H1 (cell line): Measurements from ENCODE around the gene CDIPT.

ENCODE experiments used
- CBX5 ChIP-seq: fragments of 300-800, 300-1000 bp; sonication (generic); IDR thresholded peaks from 2 replicates; pipeline ENCODE4 v1.7.1; 2016; ENCODE audit warnings: antibody characterized with exemption, low read length, low read depth
- CREB1 ChIP-seq: IDR thresholded peaks from 2 replicates; pipeline ENCODE4 v1.6.1; 2012; ENCODE audit warnings: inconsistent platforms
- CTCF ChIP-seq, 3 experiments: IDR thresholded peaks; 1 replicate in 2 of 3; 2 replicates in 1 of 3; pipeline versions ENCODE4 v1.5.1 to v1.6.1; 2011; ENCODE audit warnings: low read length in 3 of 3, mild to moderate bottlenecking in 3 of 3, inconsistent platforms in 2 of 3, low read depth in 1 of 3, moderate library complexity in 1 of 3; ENCODE audit not compliant: insufficient read depth in 1 of 3; ENCODE audit errors: control extremely low read depth in 1 of 3
- EP300 ChIP-seq, 2 experiments: IDR thresholded peaks; 1 replicate in 1 of 2; 2 replicates in 1 of 2; pipeline ENCODE4 v1.6.1; 2011 to 2012; ENCODE audit warnings: low read depth in 2 of 2, low read length in 2 of 2, mild to moderate bottlenecking in 2 of 2, borderline replicate concordance in 1 of 2, inconsistent platforms in 1 of 2, moderate library complexity in 1 of 2
- GABPA ChIP-seq: IDR thresholded peaks from 2 replicates; pipeline ENCODE4 v1.6.1; 2011; ENCODE audit warnings: mild to moderate bottlenecking, low read length, moderate library complexity, borderline replicate concordance; ENCODE audit not compliant: insufficient read depth
- MAX ChIP-seq: IDR thresholded peaks from 2 replicates; pipeline ENCODE4 v1.6.1; 2012; ENCODE audit warnings: inconsistent platforms
- POLR2A ChIP-seq, 2 experiments: IDR thresholded peaks; 1 replicate in 1 of 2; 2 replicates in 1 of 2; pipeline ENCODE4 v1.6.1; 2011; ENCODE audit warnings: low read depth in 2 of 2, low read length in 2 of 2, mild to moderate bottlenecking in 2 of 2; ENCODE audit errors: control extremely low read depth in 1 of 2
- RFX5 ChIP-seq: IDR thresholded peaks from 2 replicates; pipeline ENCODE4 v1.6.1; 2011; ENCODE audit warnings: low read depth, low read length, improper control_type of control experiment, borderline replicate concordance

- TF ChIP-seq POLR2A (IDR thresholded peaks at IDR 0.05; ENCODE audit: control extremely low read depth in 1 of 2, low read depth in 2 of 2, low read length in 2 of 2) (no peak), CREB1 (no peak), EP300 (IDR thresholded peaks at IDR 0.05; ENCODE audit: borderline replicate concordance in 1 of 2, low read depth in 2 of 2, low read length in 2 of 2) (no peak), GABPA (no peak), MAX (no peak), CTCF (IDR thresholded peaks at IDR 0.05; ENCODE audit: control extremely low read depth in 1 of 3, insufficient read depth in 1 of 3, low read depth in 1 of 3, low read length in 3 of 3) (no peak), RFX5 (no peak), CBX5 (no peak)
Observed at GRCh38 chr16:29826342-29826695, 36.7 kb downstream of the CDIPT start.
